Activated CD4-positive, alpha-beta T cell treated with anti-CD3 and anti-CD28 coated beads, Interleukin-2, amount 50 U/mL, for 1 hour (primary cell): ENCODE measurements around the gene MUC20.
"Not testable (repeated sequence)": the region's sequence is repeated elsewhere in the genome, so short reads cannot be mapped to it uniquely, and the experiment has no call there.

Experiments used
- DNase-seq: peaks from one replicate; pipeline ENCODE4 v3.0.0-alpha.2; 2020

MUC20 gene

DNA sequence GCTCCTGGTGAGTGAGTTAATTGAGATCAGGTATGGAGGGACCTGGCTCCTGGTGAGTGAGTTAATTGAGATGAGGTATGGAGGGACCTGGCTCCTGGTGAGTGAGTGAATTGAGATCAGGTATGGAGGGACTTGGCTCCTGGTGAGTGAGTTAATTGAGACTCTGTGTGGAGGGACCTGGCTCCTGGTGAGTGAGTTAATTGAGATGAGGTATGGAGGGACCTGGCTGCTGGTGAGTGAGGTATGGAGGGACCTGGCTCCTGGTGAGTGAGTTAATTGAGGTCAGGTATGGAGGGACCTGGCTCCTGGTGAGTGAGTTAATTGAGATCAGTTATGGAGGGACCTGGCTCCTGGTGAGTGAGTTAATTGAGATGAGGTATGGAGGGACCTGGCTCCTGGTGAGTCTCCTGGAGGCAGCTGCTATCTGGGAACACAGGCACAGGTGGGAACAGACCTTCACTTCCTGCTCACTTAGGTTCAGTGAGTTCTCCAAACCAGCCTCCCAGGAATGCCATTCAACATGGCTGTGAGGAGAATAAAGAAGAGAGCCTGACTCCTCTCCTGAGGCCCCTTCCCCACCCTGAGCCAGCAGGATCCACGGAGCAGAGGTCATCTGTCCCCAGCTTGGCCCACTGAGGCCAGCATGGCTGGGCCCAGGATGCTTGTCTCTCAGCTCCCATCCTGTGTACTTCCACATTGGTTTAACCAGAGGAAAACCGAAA lies 9.5 kb upstream of the MUC20 start:
- DNase-seq, result not testable (repeated sequence)

GRCh38 chr3:195711813-195712534 lies 8.8 kb upstream of the MUC20 start:
- DNase-seq, result no peak

DNA sequence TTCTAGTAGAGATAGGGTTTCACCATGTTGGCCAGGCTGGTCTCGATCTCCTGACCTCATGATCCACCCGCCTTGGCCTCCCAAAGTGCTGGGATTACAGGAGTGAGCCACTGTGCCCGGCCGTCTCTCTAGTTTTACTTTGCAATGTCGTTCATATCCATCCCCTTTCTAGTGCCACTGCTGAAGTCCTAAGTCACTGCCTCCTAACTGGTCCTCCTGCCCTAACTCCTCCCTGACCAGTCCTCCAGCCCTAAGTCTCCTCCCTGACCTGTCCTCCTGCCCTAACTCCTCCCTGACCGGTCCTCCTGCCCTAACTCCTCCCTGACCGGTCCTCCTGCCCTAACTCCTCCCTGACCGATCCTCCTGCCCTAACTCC lies 8.3 kb upstream of the MUC20 start:
- DNase-seq, result not testable (repeated sequence)

- DNase-seq, result not testable (repeated sequence)
Measured at GRCh38 chr3:195713150-195713549, 7.6 kb upstream of the MUC20 start.

- DNase-seq, result no peak
Measured at GRCh38 chr3:195714380-195715011, 6.3 kb upstream of the MUC20 start.

- no peak for DNase-seq
Measured at GRCh38 chr3:195715134-195715533, 5.6 kb upstream of the MUC20 start.

DNA sequence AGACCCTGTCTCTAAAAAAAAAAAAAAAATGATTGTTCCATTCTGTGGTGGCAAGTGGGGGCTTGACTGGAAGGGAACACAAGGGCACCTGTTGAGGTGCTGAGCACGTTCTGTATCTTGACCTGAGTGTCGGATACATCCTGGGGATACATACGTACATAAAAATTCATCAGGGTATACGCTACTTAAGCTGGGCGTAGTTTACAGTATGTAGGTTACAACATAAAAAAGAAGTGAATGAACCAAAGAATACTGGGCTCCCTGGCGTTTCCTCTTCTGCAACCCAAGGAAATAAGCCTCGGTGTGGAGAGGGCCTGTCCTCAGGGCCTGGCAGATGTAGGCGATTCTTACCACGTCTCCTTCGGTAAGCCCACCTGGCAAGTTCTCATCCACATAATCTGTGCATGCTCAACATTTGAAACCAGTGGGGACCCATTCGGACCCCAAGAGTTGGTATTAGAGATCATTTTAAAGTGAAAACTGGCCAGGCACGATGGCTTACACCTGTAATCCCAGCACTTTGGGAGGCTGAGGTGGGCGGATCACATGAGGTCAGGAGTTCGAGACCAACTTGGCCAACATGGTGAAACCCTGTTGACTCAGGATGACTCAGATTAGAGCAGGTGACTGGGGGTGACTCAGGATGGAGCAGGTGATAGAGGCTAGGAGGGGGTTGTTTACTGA lies 5.1 kb upstream of the MUC20 start:
- DNase-seq, result no peak

- DNase-seq, result no peak
Measured at GRCh38 chr3:195717416-195717815, 3.4 kb upstream of the MUC20 start.

DNA sequence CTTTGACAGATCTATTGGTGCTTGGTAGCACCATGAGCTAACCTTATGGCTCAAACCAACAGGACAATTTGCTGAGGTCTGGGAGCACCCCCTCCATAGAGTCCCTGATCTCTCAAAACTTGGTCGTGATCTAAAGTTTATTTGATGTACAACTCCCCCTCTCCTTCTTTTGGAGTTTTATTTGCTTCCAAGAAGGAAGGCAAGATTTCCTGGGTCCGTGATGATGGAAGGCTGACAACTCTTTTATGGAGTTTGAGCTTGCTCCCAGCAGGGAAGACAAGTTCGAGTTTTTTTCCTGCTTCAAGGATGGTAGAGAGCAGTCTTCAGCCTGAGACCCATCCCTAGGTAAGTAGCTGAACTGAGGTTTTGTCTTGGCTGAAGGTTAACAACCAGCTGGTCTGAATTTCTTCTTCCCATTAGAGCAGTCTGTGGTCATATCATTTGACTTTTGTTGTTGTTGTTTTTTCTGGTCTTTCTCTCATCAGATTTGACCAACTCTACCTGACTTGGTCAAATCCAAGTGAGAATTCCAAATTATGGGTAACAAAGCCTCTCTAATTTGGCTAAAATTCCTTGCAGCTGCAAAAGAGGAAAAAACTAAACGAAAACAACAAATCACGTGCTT lies 2.8 kb upstream of the MUC20 start:
- no peak for DNase-seq

DNA sequence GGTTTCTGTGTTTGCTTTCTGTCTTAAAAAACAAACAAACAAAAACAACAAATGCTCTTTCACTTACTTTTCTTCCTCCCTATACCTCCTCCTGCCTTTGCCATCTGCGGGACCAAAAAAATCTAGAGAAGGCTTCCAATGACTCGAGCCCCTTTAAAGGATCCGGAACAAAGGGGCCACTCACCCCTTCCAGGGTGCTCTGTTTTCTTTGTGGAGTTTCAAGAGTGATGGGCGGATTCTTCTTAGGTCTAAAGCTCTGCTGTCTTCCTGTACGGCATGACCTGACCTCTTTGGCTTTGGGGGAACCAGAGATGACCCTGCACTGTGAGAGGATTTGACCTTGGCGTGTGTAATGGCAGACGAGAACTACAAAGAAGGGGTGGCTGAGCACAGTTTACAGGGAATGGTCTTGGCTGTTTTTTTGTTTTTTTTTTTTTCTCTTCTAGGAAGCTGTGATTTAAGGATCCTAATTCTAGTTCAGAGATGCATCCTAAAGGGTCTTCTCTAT lies 2.2 kb upstream of the MUC20 start:
- DNase-seq, result no peak

DNA sequence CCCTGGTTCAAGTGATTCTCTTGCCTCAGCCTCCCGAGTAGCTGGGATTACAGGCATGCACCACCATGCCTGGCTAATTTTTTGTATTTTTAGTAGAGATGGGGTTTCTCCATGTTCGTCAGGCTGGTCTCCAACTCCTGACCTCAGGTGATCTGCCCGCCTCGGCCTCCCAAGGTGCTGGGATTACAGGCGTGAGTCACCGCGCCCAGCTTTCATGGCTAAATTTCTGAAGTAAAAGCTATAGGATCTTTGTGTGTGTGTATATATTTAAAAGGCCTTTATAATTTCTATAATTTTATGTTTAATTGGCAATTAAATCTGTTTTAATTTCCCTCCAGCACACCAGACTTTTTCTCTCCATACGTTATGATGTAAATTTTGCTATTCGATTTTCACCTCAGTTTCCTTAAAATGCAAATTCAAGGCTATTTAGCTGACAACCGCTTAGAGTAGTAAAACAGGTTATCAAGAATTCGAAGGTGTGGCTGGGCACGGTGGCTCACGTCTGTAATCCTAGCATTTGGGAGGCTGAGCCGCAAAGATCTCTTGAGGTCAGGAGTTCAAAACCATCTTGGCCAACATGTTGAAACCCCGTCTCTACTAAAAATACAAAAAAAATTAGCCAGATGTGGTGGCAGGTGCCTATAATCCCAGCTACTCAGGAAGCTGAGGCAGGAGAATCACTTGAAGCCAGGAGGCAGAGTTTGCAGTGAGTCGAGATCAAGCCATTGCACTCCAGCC lies 1.1 kb upstream of the MUC20 start:
- DNase-seq, result not testable (repeated sequence)

GRCh38 chr3:195722139-195722995 lies 1.6 kb downstream of the MUC20 start:
- not testable (repeated sequence) for DNase-seq

GRCh38 chr3:195722996-195723345 lies 2.2 kb downstream of the MUC20 start:
- DNase-seq, result not testable (repeated sequence)

GRCh38 chr3:195724363-195724762 lies 3.6 kb downstream of the MUC20 start:
- DNase-seq, result not testable (repeated sequence)

- DNase-seq, result not testable (repeated sequence)
Measured at GRCh38 chr3:195725916-195726740, 5.3 kb downstream of the MUC20 start.

- no peak for DNase-seq
Measured at GRCh38 chr3:195727606-195728195, 6.9 kb downstream of the MUC20 start.

DNA sequence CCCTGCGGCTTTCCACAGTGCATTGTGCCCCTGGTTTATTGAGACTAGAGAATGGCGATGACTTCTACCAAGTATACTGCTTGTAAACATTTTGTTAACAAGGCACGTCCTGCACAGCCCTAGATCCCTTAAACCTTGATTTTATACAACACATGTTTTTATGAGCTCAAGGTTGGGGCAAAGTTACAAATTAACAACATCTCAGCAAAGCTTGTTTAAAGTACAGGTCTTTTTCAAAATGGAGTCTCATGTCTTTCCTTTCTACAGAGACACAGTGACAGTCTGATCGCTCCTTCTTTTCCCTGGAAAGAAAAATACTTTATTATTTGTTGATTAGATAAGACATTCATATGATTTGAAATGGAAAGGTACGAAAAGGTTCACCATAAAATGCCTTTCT lies 8.0 kb downstream of the MUC20 start:
- not testable (repeated sequence) for DNase-seq

GRCh38 chr3:195729476-195730251 lies 8.9 kb downstream of the MUC20 start:
- no peak for DNase-seq

DNA sequence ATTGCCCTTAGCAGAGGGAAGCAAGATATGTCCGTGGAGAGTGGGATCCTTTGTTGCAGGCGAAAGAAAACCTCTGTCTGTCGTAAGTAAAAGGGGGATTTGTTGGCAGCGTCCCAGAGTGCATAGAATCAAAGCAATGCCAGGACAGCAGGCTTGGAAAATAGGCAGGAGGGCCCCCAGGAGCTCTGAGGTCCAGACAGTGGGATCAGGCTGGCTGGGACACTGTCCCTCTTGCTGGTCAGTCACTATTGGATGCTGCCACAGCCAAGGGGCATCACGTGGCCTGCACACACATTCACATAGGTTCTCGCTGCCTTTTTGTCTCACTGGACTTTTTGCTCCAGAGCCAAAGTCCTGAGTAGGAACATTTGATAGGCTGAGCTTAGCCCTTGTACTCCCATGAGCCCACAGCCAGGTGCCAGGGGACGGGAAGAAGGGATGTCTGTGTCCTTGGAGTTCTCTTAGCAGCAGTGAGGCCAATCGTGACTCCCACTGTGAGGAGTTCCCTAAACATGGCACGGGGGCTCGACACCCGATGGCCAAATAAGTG lies 10.7 kb downstream of the MUC20 start:
- no peak for DNase-seq
